ENCODE results near the gene UGT1A8.

The UGT1A8 gene

DNA sequence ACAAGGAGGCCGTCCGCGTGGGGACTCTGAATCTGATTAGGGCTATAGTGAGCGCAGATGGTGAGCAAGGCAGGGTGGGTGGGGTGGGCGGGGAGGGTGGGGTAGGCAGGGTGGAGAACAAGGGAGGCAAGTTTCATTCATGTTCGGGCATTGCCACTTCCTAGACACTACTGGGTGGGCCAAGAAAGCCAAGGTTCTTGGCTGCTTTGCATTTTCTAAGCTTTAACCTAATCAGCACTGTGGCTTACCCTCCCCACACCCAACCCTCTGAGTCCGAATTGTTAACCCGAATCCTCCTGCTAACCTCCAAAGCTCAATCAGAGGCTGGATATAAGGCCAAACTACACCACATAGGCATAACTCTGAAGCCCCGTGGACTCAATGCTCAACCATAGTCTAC is 178.8 kb downstream of the UGT1A8 start:
- no peak for DNase-seq (ENCODE audit: low read depth in 2 of 2)
- H3K4me3 ChIP-seq (replicated peaks in 1 of 2; ENCODE audit: low read depth in 2 of 2, low read length in 2 of 2) = no peak overlapping the region
- TF ChIP-seq, protein P1, sequence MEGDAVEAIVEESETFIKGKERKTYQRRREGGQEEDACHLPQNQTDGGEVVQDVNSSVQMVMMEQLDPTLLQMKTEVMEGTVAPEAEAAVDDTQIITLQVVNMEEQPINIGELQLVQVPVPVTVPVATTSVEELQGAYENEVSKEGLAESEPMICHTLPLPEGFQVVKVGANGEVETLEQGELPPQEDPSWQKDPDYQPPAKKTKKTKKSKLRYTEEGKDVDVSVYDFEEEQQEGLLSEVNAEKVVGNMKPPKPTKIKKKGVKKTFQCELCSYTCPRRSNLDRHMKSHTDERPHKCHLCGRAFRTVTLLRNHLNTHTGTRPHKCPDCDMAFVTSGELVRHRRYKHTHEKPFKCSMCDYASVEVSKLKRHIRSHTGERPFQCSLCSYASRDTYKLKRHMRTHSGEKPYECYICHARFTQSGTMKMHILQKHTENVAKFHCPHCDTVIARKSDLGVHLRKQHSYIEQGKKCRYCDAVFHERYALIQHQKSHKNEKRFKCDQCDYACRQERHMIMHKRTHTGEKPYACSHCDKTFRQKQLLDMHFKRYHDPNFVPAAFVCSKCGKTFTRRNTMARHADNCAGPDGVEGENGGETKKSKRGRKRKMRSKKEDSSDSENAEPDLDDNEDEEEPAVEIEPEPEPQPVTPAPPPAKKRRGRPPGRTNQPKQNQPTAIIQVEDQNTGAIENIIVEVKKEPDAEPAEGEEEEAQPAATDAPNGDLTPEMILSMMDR (IDR thresholded peaks at IDR 0.05; ENCODE audit: low read depth, low read length) = no peak

DNA sequence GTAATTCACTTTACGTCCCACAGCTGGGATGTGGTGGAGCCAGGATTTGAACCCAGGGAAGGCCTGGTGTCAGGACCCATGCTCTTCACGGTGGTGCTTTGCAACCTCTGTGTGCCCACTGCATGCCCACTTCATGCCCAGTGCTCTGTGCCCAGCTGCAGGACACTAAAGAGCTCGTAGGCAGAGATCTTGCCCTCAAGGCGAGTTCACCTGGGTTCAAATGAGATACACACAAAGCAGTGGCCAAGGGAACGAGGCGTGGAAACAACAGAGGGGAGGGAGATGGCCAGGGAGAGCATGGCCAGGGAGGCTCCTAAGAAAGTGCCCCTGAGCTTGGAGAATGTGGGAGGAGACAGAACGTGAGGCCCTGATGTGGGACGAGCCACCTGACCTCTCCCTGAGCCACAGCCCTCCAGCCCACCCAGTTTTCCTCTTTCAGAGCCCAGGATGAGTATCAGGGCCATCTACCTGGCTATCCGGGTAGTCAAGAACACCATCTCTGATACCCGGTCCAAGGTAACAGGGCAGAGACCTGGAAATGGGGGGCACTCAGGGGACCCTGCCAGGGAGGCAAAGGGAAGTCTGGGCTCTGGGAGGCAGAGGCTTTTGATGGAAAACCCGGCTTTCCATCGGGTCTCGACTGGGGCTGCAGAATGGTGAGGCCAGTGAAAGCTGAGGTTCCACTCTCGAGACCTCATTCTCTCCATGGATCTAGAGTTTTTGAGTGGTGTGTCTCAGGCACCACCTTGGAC is 181.1 kb downstream of the UGT1A8 start:
- DNase-seq (ENCODE audit: low read depth in 2 of 2) = no peak
- TF ChIP-seq, protein P1 (IDR thresholded peaks at IDR 0.05; ENCODE audit: low read depth, low read length) = no peak
- H3K4me3 ChIP-seq (replicated peaks in 1 of 2; ENCODE audit: low read depth in 2 of 2, low read length in 2 of 2) = no peak overlapping the region

DNA sequence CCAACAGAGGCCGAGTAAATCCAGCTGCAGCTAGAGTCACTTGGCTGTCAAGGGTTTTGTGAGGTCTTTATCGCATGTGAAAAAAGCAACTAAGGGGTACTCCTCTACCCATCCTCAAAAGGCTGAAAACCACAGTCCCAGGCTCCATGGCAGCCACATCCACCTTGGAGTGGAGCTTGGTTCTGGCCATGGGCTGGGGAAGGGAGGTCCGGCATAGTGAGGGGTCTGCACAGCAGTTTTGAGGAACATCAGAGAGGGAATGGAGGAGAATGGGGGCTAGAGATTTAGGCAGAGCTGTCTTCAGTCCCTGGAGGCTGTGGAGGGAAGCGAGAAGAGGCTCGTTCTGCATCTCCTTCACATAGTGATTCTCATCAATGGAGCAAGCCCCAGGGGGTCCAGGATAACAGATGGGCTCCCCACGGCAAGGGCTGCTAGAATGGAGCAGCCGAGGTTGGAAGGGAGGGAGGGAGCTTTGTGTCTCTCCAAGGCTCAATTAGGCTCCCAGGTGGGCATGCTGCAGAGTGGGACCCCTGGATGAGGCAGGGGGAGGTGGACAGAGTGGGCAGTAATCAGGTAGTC is 181.7 kb downstream of the UGT1A8 start:
- no peak for DNase-seq (ENCODE audit: low read depth in 2 of 2)
- H3K4me3 ChIP-seq (replicated peaks in 1 of 2; ENCODE audit: low read depth in 2 of 2, low read length in 2 of 2) = no peak overlapping the region
- TF ChIP-seq, protein P1 (IDR thresholded peaks at IDR 0.05; ENCODE audit: low read depth, low read length) = no peak

DNA sequence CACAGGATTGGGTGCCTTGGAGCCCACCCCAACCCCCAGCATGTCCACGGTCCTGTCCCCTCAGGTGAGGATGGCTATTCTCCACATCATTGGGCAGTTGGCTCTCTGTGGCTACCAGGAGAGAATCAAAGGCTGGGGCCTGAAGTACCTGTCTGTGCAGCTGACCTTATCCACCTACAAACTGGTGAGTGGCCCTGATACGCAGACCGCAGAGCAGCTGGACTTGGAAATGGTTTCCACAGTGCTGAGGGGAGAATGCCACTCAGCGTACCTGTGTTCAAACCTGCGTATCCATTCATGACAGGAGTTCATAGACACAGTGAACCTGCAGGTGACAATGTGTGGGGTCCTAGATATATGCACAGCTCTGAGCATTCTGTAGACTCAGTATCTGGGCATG is 182.3 kb downstream of the UGT1A8 start:
- no peak for DNase-seq (ENCODE audit: low read depth in 2 of 2)
- TF ChIP-seq, protein P1 (IDR thresholded peaks at IDR 0.05; ENCODE audit: low read depth, low read length) = no peak
- no peak overlapping the region for H3K4me3 ChIP-seq (replicated peaks in 1 of 2; ENCODE audit: low read depth in 2 of 2, low read length in 2 of 2)

DNA sequence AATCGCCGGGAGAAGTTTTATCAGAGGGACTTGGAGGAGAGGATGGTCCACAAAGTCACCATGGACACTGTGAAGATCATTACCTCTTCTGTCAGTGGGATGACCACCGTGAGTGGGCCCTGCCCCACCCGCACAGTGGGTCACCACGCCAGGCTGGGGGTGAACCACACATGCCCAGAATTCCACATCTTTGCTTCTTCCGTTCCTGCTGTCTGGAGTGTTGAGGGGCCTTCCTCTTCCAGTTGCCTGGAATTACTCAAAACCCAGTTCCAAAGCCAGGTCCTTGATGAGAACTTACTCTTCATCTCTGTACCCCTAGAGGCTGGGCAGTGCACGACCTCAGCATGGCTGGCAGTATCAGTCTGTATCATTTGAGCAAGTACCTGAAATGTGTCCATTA is 182.8 kb downstream of the UGT1A8 start:
- DNase-seq (ENCODE audit: low read depth in 2 of 2) = no peak
- no peak overlapping the region for H3K4me3 ChIP-seq (replicated peaks in 1 of 2; ENCODE audit: low read depth in 2 of 2, low read length in 2 of 2)
- TF ChIP-seq, protein P1 (IDR thresholded peaks at IDR 0.05; ENCODE audit: low read depth, low read length) = no peak

DNA sequence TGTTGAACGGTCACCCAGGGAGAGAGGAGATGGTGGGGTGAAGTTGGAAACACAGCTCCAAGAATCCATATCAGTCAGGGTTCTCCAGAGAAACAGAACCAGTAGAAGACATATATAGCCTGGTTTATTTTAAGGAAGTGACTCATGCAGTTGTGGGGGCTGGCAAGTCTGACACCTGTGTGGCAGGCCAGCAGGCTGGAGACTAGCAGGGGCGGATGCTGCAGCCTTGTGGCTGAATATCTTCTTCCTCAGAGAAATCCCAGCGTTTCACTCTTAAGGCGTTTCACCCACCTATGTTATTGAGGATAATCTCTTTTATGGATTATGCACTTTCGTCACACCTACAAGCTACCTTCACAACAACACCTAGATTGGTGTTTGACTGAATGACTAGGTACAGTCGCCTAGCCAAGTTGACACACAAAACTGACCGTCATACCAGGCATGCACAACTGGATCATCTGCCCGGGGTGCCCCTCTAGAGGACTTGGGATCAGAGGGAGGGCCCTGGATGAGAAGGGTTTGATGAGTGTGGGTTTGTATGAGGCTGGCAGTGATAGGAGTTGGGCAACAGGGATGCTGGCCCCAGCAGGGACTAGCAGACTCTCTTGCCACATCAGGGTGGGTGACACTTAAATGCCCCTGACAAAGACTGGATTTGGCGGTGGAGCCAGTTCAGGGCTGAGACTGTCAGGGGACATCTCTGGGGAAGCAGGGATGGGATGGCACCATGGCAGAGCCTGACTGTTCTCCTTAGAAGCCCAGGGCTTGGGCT is 184.1 kb downstream of the UGT1A8 start:
- DNase-seq (ENCODE audit: low read depth in 2 of 2) = peak; percentile 10 to 14
- TF ChIP-seq, protein P1 (IDR thresholded peaks at IDR 0.05; ENCODE audit: low read depth, low read length) = no peak
- no peak overlapping the region for H3K4me3 ChIP-seq (replicated peaks in 1 of 2; ENCODE audit: low read depth in 2 of 2, low read length in 2 of 2)

Measured in cardiac fibroblast (primary cell).